OCI-LY3 (cell line): ENCODE data around the gene CPLANE2.

Source experiments
- H2AFZ ChIP-seq: fragments of 200-600, 300-600 bp; shearing (Covaris generic); 2 replicates; pipeline ENCODE4 v1.6.0; 2014; ENCODE audit warnings: antibody characterized with exemption, low read depth, low read length
- H3K27ac ChIP-seq: fragments of 200-600, 300-600 bp; sonication (generic); 2 replicates; pipeline ENCODE4 v1.5.1; 2014; ENCODE audit warnings: mild to moderate bottlenecking, low read length, moderate library complexity, mixed read lengths
- H3K27me3 ChIP-seq: fragments of 200-600, 300-600 bp; sonication (generic); 2 replicates; pipeline ENCODE4 v1.6.1; 2014; ENCODE audit warnings: low read depth, low read length, mixed read lengths
- H3K36me3 ChIP-seq: fragments of 200-600, 300-600 bp; sonication (generic); replicated peaks from 2 replicates; pipeline ENCODE3; 2014; ENCODE audit warnings: low read depth, low read length, mixed read lengths
- H3K4me1 ChIP-seq: fragments of 300-600, 200-600 bp; sonication (generic); 2 replicates; pipeline ENCODE4 v1.6.1; 2014; ENCODE audit warnings: low read length, mixed read lengths
- H3K4me2 ChIP-seq: fragments of 200-600, 300-600 bp; sonication (generic); 2 replicates; pipeline ENCODE4 v1.6.1; 2014; ENCODE audit warnings: low read length, mixed read lengths
- H3K4me3 ChIP-seq: fragments of 300-600, 200-600 bp; sonication (generic); 2 replicates; pipeline ENCODE4 v1.5.1; 2014; ENCODE audit warnings: antibody characterized with exemption, mild to moderate bottlenecking, low read length, moderate library complexity
- H3K79me2 ChIP-seq: fragments of 300-600, 200-600 bp; shearing (Covaris generic); 2 replicates; pipeline ENCODE4 v1.6.1; 2014; ENCODE audit warnings: mild to moderate bottlenecking, low read length, mixed read lengths
- H3K9ac ChIP-seq: fragments of 300-600, 200-600 bp; shearing (Covaris generic); 2 replicates; pipeline ENCODE4 v1.6.0; 2014; ENCODE audit warnings: mild to moderate bottlenecking, low read length, moderate library complexity
- H3K9me3 ChIP-seq: fragments of 200-600, 300-600 bp; shearing (Covaris generic); 2 replicates; pipeline ENCODE4 v1.6.1; 2014; ENCODE audit warnings: low read length, mixed read lengths; ENCODE audit not compliant: insufficient read depth
- H4K20me1 ChIP-seq: fragments of 200-600, 300-600 bp; sonication (generic); 2 replicates; pipeline ENCODE4 v1.6.1; 2016; ENCODE audit warnings: low read length, mixed read lengths; ENCODE audit not compliant: insufficient read depth
- CTCF ChIP-seq: fragments of 200-600, 300-600 bp; sonication (generic); IDR thresholded peaks from 2 replicates; pipeline ENCODE4 v1.5.1; 2014; ENCODE audit warnings: antibody characterized with exemption, low read length, low read depth
- EZH2phosphoT487 ChIP-seq: fragments of 200-600 bp; shearing (Covaris generic); IDR thresholded peaks from 2 replicates; pipeline ENCODE4 v1.6.1; 2018; ENCODE audit warnings: antibody characterized with exemption, mixed run types, low read depth

Gene CPLANE2

DNA sequence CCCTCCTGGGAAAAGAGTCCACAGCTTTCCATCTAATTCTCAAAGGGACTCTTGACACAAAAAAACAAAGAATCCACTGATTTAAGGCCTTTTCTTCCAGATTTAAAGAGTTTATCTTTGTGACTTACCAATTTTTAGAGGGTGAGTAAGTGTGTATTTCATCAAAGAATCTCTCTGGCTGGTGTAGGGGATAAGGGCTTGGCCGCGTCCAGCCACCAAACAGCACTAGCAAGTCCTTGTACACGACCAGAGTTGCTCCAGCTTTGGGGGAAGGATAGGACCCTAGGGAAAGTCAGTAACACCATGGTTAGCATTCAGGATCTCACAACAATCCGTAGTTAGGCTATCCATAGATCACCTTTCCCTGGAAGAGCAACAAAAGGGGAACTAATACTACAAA lies 19.5 kb upstream of the CPLANE2 start:
- no peaks in the 10 kb centered on the region for H4K20me1 ChIP-seq
- H3K27me3 ChIP-seq = no peaks in the 10 kb centered on the region
- H3K79me2 ChIP-seq = no peaks in the 10 kb centered on the region
- H3K27ac ChIP-seq = no peak overlapping the region
- H3K4me1 ChIP-seq = no peaks in the 10 kb centered on the region
- peaks cover 20% of the 10 kb centered on the region for H3K36me3 ChIP-seq
- H3K9me3 ChIP-seq = no peaks in the 10 kb centered on the region
- TF ChIP-seq CTCF = no peak
- no peak for TF ChIP-seq EZH2phosphoT487
- H3K4me2 ChIP-seq = no peak overlapping the region
- no peak overlapping the region for H3K4me3 ChIP-seq
- no peak overlapping the region for H2AFZ ChIP-seq
- no peak overlapping the region for H3K9ac ChIP-seq

DNA sequence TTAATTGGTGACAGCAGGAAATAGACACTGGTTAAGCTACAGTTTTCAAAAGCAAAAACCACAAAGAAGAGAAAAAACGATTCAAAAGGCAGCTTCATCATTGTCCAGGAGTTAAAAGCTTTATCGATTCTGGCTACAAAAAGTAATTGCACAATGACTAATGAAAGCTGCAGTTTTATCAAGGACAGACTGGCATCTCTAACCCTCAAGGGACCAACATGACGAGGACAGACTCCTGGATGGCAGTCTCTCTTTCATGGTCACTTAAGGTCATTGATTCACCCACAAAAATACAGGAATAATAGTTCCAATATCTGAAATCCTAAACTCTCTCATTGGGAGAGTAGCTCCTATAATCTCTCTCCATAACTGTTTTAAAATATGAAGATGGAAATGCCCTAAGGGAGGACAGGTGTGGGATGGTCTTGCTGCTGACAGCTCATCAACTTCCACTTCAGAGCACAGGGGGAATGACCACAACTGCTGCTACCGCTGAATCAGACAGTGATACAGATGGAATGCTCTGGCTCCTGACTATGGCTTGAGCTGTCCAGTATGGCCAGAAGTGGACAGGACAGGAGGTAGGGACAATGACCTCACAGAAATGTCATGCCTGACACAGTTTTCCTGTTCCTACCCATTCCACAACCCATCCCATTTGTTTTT lies 17.4 kb upstream of the CPLANE2 start:
- Histone ChIP-seq H3K4me1 (peaks cover 8% of the 10 kb centered on the region), H3K4me3 (no peak overlapping the region), H3K4me2 (no peak overlapping the region), H4K20me1 (no peaks in the 10 kb centered on the region), H3K9ac (no peak overlapping the region), H3K79me2 (no peaks in the 10 kb centered on the region), H3K9me3 (no peaks in the 10 kb centered on the region), H3K36me3 (peaks cover 23% of the 10 kb centered on the region), H2AFZ (no peak overlapping the region), H3K27ac (no peak overlapping the region), H3K27me3 (no peaks in the 10 kb centered on the region)
- TF ChIP-seq EZH2phosphoT487 (no peak), CTCF (no peak)

DNA sequence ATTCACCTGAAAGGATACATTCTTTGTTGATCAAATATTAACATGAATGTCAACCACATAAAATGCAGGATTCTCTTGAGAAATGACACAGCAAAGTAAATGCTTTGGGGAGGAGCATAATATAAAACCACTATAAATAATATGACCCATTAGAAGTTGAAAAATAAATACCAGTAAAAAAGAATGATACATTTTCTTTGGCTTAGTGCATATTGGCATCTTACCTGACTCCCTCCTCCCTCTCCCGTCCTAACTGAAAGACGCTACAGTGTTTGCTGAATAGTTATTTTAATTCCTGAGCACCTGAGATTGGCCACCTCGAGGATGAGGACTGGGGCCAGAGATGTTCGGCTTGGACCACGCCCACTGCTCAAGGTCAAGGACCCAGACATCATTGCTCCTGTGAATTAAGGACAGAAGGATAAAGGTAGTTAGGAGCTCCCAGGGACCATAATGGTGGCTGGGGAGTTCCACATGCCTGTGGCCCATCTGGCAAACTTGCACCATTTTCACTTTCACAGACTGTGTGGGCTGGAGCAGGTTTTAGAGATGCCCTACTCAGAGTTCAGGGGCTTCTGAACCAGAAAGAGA lies 16.4 kb upstream of the CPLANE2 start:
- peaks cover 23% of the 10 kb centered on the region for H3K36me3 ChIP-seq

DNA sequence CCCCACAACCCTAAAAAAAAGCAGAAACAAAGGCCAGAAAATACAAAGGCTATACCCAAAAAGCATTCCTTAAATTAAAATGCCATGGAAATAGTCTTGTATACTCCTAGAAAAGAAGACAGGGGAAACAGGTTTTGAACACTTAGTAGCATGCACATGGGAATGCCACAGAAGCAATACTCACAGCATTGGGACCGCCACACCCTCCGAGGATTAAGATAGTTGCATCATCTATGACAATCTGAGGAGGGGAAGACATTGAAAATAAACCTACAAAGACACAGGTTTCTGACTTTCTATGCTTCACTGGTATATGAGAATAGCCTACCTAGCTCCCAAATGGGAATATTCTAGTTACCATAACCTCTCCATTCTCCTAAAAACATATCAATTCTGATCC lies 15.9 kb upstream of the CPLANE2 start:
- no peak overlapping the region for H3K4me2 ChIP-seq
- no peak overlapping the region for H3K9ac ChIP-seq
- H3K27ac ChIP-seq = no peak overlapping the region
- H2AFZ ChIP-seq = no peak overlapping the region
- no peaks in the 10 kb centered on the region for H3K27me3 ChIP-seq
- no peaks in the 10 kb centered on the region for H3K79me2 ChIP-seq
- TF ChIP-seq EZH2phosphoT487 (no peak), CTCF (no peak)
- no peaks in the 10 kb centered on the region for H3K9me3 ChIP-seq
- no peaks in the 10 kb centered on the region for H4K20me1 ChIP-seq
- peaks cover 26% of the 10 kb centered on the region for H3K36me3 ChIP-seq
- no peak overlapping the region for H3K4me3 ChIP-seq
- peaks cover 18% of the 10 kb centered on the region for H3K4me1 ChIP-seq

More for the DNA sequence above, 16.4 kb upstream of the CPLANE2 start:
- Histone ChIP-seq H3K27me3 (no peaks in the 10 kb centered on the region), H3K4me3 (no peak overlapping the region), H3K9ac (no peak overlapping the region), H3K27ac (no peak overlapping the region), H3K4me2 (no peak overlapping the region), H3K9me3 (no peaks in the 10 kb centered on the region), H4K20me1 (no peaks in the 10 kb centered on the region), H3K79me2 (no peaks in the 10 kb centered on the region), H2AFZ (no peak overlapping the region), H3K4me1 (peaks cover 18% of the 10 kb centered on the region)
- TF ChIP-seq EZH2phosphoT487 (no peak), CTCF (no peak)
